GM15510 (cell line): ENCODE measurements around the gene TSPYL1.

Source experiments
- POLR2A ChIP-seq: IDR thresholded peaks from 3 replicates; pipeline ENCODE4 v1.6.1; 2011; ENCODE audit warnings: borderline replicate concordance; ENCODE audit not compliant: insufficient read length; ENCODE audit errors: extremely low read depth

Gene TSPYL1

GRCh38 chr6:116279232-116280160 lies at the start of gene TSPYL1:
Gene TSPYL1, minus strand, starts transcription at chr6:116279930. Its CDS starts 100 bp downstream, at chr6:116279830.
- peak; percentile 84 for TF ChIP-seq POLR2A

- TF ChIP-seq POLR2A, result no peak
These were observed 49.4 kb upstream of the TSPYL1 start for GRCh38 chr6:116329156-116329555.

GRCh38 chr6:116328528-116328903 lies 48.8 kb upstream of the TSPYL1 start:
- TF ChIP-seq POLR2A, result no peak

GRCh38 chr6:116327803-116328527 lies 48.2 kb upstream of the TSPYL1 start:
- TF ChIP-seq POLR2A, result no peak

GRCh38 chr6:116326996-116327395 lies 47.3 kb upstream of the TSPYL1 start:
- no peak for TF ChIP-seq POLR2A

- TF ChIP-seq POLR2A, result no peak
These were observed 46.5 kb upstream of the TSPYL1 start for GRCh38 chr6:116326181-116326671.

- TF ChIP-seq POLR2A, result no peak
These were observed 44.1 kb upstream of the TSPYL1 start for GRCh38 chr6:116323863-116324262.

GRCh38 chr6:116316772-116317467 lies 37.2 kb upstream of the TSPYL1 start:
- no peak for TF ChIP-seq POLR2A

GRCh38 chr6:116314878-116315277 lies 35.1 kb upstream of the TSPYL1 start:
- TF ChIP-seq POLR2A, result no peak

- no peak for TF ChIP-seq POLR2A
These were observed 34.5 kb upstream of the TSPYL1 start for GRCh38 chr6:116314218-116314617.

GRCh38 chr6:116313101-116313776 lies 33.5 kb upstream of the TSPYL1 start:
- TF ChIP-seq POLR2A, result no peak

- TF ChIP-seq POLR2A, result no peak
These were observed 29.9 kb upstream of the TSPYL1 start for GRCh38 chr6:116309657-116310056.

GRCh38 chr6:116309001-116309400 lies 29.3 kb upstream of the TSPYL1 start:
- no peak for TF ChIP-seq POLR2A

- TF ChIP-seq POLR2A, result no peak
These were observed 27.9 kb upstream of the TSPYL1 start for GRCh38 chr6:116307633-116308032.
